B cell (primary cell): ENCODE data around the gene TOMM34.

Experiments
- EZH2 ChIP-seq: IDR thresholded peaks from 2 replicates; pipeline ENCODE4 v1.6.1; 2012; ENCODE audit warnings: borderline replicate concordance, low read depth, mild to moderate bottlenecking, moderate library complexity, low read length; ENCODE audit not compliant: insufficient read depth, poor library complexity, severe bottlenecking
- TF ChIP-seq, protein P1 (sequence below): fragments of 200-600 bp; IDR thresholded peaks from one replicate; pipeline ENCODE4 v1.8.0; 2022; ENCODE audit warnings: antibody characterized with exemption, mild to moderate bottlenecking

DNA sequence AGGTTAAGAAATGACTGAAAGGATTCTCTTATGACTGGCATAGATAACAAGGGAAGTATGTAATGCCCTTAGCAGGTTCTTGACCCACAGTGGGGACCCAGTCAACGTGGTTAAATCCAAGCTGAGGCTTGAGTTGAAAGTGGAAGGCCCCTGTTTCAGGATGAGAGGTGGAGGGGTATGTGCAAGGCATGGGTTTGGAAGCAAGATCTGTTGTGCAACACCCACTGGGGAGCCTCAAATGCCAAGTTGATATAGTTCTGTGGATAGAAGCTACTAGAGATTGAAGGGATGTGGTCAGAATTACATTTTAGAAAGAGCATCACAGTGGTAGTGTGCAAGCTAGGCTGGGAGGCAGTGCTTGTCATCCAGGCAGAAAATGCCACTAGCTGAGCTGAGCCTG is 45.3 kb downstream of the TOMM34 start:
- TF ChIP-seq, protein P1, sequence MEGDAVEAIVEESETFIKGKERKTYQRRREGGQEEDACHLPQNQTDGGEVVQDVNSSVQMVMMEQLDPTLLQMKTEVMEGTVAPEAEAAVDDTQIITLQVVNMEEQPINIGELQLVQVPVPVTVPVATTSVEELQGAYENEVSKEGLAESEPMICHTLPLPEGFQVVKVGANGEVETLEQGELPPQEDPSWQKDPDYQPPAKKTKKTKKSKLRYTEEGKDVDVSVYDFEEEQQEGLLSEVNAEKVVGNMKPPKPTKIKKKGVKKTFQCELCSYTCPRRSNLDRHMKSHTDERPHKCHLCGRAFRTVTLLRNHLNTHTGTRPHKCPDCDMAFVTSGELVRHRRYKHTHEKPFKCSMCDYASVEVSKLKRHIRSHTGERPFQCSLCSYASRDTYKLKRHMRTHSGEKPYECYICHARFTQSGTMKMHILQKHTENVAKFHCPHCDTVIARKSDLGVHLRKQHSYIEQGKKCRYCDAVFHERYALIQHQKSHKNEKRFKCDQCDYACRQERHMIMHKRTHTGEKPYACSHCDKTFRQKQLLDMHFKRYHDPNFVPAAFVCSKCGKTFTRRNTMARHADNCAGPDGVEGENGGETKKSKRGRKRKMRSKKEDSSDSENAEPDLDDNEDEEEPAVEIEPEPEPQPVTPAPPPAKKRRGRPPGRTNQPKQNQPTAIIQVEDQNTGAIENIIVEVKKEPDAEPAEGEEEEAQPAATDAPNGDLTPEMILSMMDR: no peak
- no peak for TF ChIP-seq EZH2
